HG03354 (cell line): ENCODE data around the gene HDAC5.
A peak's percentile ranks its signal among the peaks of the same experiment; 100 is the strongest.
"Not testable (repeated sequence)": the region's sequence is repeated elsewhere in the genome, so short reads cannot be mapped to it uniquely, and the experiment has no call there.

Source experiments
- ATAC-seq: cut with Tn5 transposase; IDR thresholded peaks from one replicate; pipeline ENCODE4 v1.9.1; 2021; ENCODE audit warnings: mild to moderate bottlenecking; ENCODE audit not compliant: unreplicated experiment, poor library complexity, severe bottlenecking

Gene HDAC5

GRCh38 chr17:44134752-44135568 lies 11.5 kb upstream of the HDAC5 start:
- no peak for ATAC-seq

DNA sequence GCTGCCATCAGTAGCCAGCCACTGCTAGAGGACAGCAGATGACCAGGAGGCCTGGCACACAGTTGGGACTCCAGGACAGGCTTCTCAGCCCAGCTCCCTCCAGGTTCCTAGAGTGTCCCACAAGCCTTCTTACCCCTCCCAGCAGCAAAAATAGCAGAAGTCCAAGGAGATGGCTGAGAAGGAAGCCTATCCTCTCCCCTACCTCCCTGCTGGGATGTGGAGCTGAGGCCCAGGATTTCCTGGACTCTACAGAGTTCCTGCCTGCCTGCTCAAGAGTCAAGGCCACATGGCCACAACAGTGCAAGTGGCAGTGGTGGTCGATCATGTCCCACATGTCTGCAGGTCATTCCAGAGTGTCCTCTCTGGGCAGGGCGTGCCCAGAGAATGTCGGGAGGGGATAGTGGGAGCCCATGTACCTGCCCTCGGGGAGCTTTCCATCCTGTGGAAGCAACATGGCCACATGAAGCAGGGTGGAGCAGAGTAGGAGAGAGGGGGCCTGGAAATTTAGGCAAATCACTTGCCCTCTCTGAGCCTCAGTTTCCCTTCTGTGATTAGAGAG lies 10.6 kb upstream of the HDAC5 start:
- ATAC-seq: no peak

GRCh38 chr17:44132275-44132821 lies 8.9 kb upstream of the HDAC5 start:
- no peak for ATAC-seq

GRCh38 chr17:44131372-44131771 lies 7.9 kb upstream of the HDAC5 start:
- ATAC-seq: not testable (repeated sequence)

GRCh38 chr17:44130693-44131349 lies 7.4 kb upstream of the HDAC5 start:
- no peak for ATAC-seq

GRCh38 chr17:44128383-44128782 lies 4.9 kb upstream of the HDAC5 start:
- no peak for ATAC-seq

DNA sequence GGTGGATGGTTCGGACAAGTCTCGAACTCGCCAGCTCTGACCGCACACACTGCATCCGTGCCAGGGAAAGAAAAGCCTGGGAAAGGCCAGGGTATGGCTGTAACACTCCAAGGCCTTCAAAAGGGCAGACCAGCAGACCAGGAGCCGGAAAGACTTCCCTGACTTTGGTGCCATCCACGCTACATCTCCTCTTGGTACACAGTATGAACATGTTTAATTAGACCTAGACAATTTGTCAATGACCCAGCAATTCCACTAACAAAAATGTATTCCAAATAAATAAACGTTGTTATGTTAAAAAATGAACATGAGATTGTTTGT lies 637 bp upstream of the HDAC5 start:
- ATAC-seq: no peak

- peak; percentile 18 for ATAC-seq
Observed at GRCh38 chr17:44122816-44123355, 555 bp downstream of the HDAC5 start.

DNA sequence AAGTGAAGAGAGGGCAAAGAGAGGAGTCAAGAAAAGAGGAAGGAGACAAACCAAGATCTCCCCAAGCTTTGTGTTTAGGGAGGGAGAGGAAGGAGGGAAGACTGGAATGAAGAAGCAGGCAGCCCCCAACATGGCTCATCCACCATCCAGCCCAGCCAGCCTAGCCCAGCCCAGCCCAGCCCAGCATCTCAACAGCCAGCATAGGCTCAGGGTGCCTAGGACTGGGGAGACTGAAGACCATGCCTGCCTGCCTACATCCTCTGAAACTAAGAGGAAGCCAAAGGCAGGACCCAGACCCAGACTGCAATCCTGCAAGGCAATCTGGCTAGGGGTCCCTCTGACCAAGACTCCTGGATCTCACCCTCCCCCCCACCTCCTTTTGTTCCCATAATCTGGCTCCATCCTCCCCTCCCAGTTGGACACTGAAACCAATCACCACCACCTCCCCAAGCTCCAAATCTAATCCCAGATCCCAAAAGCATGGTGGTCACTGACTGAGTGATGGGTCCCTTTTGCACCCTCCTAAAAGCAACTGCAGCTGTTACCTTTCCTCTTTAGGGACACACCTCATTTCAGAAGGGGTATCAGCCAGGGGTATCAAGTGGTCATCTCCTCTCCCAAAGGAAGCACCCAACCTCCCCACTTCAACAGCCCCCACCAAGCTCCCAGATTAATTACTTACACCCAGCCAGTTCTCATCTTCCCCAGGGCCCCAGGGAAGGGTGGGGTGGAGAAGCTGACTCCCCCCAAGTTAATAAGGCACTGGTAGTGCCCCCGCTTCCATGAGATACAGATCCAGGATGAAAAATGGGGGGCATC lies 1.2 kb downstream of the HDAC5 start:
- ATAC-seq: no peak

GRCh38 chr17:44120851-44121605 lies 2.4 kb downstream of the HDAC5 start:
- ATAC-seq: no peak

DNA sequence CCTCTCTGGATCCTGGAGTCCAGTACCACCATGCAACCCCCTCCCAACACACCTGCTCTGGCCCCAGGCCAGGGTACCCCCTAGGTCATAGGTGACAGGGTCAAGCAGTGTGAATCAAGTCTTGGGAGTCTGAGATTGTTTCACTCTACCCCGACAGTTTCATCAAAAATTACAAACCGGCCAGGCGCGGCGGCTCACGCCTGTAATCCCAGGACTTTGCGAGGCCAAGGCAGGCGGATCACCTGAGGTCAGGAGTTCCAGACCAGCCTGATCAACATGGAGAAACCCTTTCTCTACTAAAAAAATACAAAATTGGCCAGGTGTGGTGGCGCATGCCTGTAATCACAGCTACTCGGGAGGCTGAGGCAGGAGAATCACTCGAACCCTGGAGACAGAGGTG lies 3.2 kb downstream of the HDAC5 start:
- not testable (repeated sequence) for ATAC-seq

GRCh38 chr17:44119798-44120197 lies 3.6 kb downstream of the HDAC5 start:
- ATAC-seq: no peak

- no peak for ATAC-seq
Observed at GRCh38 chr17:44119062-44119461, 4.4 kb downstream of the HDAC5 start.

DNA sequence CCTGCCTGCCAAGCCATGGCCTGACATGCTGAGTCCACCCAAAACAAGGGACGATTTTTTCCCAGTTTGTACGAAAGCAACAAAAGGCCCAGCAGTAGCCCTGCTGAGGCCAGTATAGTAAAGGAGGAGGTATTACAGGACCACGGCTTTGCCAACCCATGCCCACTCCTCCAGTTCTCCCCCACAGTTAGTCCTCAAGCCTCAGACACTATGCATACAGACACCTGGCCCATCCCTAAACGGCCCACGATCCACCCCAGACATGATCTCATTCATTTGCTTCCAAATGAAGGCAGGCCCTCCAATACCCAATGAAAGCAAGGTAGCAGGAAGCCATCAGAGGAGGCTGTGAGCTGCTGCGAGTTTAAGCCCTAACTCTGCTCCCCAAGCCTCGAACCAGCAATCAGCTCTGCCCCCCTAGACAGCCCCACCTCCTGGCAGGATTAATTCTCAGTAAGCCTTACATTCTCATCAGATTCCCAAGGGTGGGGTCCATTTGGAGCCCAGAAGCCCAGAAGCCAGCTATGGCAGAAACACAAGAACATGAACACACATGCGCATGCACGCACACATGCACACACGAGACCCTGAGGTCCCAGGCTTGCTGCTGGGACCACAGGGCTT lies 4.9 kb downstream of the HDAC5 start:
- no peak for ATAC-seq

- ATAC-seq: no peak
Observed at GRCh38 chr17:44117351-44117750, 6.1 kb downstream of the HDAC5 start.

DNA sequence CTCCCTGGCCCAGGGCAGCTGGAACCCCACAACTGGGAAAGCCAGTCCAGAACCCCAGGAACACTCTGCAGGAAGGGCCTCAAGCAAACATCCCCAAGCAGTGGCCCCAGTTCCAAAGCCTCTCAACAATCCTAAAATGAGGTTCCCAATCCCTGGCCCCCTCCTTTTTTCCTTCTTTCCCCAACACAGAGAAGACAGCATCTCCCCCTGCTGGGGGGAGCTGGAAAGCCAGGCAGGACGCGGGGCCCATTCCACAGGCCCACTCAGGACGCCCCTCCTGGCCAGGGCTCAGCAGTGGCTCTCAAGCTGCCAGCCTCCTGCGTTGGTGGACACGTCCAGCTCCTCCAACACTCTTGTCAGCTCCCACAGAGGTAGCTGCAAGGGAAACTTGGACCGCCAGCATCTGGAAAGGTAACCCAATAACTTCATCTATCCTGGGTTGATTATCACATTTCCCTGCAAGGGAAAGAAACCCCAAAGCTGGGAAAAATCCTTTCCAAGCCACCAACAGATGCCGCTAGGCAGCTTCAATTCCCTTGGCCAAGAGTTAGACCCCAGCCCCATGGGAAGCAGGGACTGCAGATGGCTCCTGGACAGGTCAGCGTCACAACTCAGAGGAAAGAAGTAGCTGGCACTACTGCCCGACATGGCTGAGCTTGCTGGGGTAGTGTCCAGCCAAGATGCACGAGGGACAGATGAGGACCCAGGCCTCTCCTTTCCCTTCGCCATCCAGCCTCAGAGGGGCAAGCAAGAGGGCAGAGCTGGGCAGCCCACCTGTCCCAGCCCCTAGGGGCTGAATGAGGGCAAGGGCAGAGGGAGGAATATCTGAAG lies 7.6 kb downstream of the HDAC5 start:
- no peak for ATAC-seq

- no peak for ATAC-seq
Observed at GRCh38 chr17:44113868-44114840, 9.3 kb downstream of the HDAC5 start.
